ENCODE measurements around the gene CD200R1. TPM values are rescaled to one million over a fixed set of nuclear protein-coding genes. Genes with fewer than 3 reads are reported as not detected.

Gene CD200R1
- total RNA-seq, 1 experiment from 2014 or later: not detected

- Histone ChIP-seq H3K4ac (ENCODE audit: low read depth, low read length) (no peak overlapping the region), H3K27me3 (ENCODE audit: insufficient read depth, low read length) (no peaks in the 10 kb centered on the region), H3K14ac (ENCODE audit: insufficient read depth, low read length) (no peak overlapping the region), H3K56ac (ENCODE audit: insufficient read length, low read depth, low read length) (no peak overlapping the region), H4K91ac (ENCODE audit: insufficient read length, low read depth, low read length) (no peak overlapping the region), H3K23me2 (ENCODE audit: insufficient read length, low read depth, low read length, poor library complexity, severe bottlenecking) (no peaks in the 10 kb centered on the region), H2BK20ac (ENCODE audit: low read depth, low read length, poor library complexity, severe bottlenecking) (no peak overlapping the region), H3K18ac (ENCODE audit: insufficient read length, low read depth, low read length) (no peak overlapping the region), H3K4me1 (ENCODE audit: insufficient read depth, low read length) (no peaks in the 10 kb centered on the region), H3K4me2 (ENCODE audit: insufficient read depth, insufficient read length, low read length) (no peak overlapping the region), H4K8ac (replicated peaks; ENCODE audit: insufficient read length, low read depth, low read length) (no peak overlapping the region), H3K9ac (ENCODE audit: extremely low read depth, insufficient read length, low read length) (no peak overlapping the region), H3K79me2 (ENCODE audit: insufficient read depth, low read length) (no peaks in the 10 kb centered on the region), H3T11ph (ENCODE audit: low read length) (no peak overlapping the region), H2BK12ac (ENCODE audit: insufficient read length, low read depth, low read length) (no peak overlapping the region), H3K9me3 (ENCODE audit: control insufficient read depth, low read depth, low read length) (no peaks in the 10 kb centered on the region), H2BK120ac (ENCODE audit: low read depth, low read length, poor library complexity, severe bottlenecking) (no peak overlapping the region), H4K5ac (ENCODE audit: insufficient read length, low read depth, low read length) (no peak overlapping the region), H2BK5ac (ENCODE audit: insufficient read length, low read length) (no peak overlapping the region), H2AFZ (ENCODE audit: low read length) (no peak overlapping the region), H2BK15ac (ENCODE audit: low read depth, low read length) (no peak overlapping the region), H2AK5ac (ENCODE audit: insufficient read length, low read length) (no peak overlapping the region), H3K27ac (ENCODE audit: insufficient read length, low read depth, low read length) (no peak overlapping the region), H3K79me1 (ENCODE audit: insufficient read depth, low read depth, low read length, poor library complexity, severe bottlenecking) (no peaks in the 10 kb centered on the region), H3K23ac (ENCODE audit: insufficient read length, low read depth, low read length) (no peak overlapping the region), H4K20me1 (ENCODE audit: control insufficient read depth, insufficient read depth, insufficient read length) (no peaks in the 10 kb centered on the region)
- Mint-ChIP-seq H3K36me3 (ENCODE audit: insufficient read depth in 1 of 3, low read depth in 3 of 3) (peaks cover 14 to 22% (median 18%) of the 10 kb centered on the region in 3 experiments), H3K9me3 (peaks cover 26 to 28% of the 10 kb centered on the region in 2 experiments), H3K4me3 (no peak overlapping the region), H3K27ac (peak overlapping the region in 1 of 3 experiments; percentile 9; a peak in 1 of 7 replicates), H3K27me3 (ENCODE audit: low read depth) (peaks cover 5% of the 10 kb centered on the region; the same call in 1 of the 2 replicates), H3K4me1 (no peaks in the 10 kb centered on the region)
- TF ChIP-seq CTCF (conservative IDR thresholded peaks at IDR 0.05): no peak
- no CpG with 5 or more reads among the region's 2 CpGs for WGBS (ENCODE audit: extremely low coverage, insufficient read length, low lambda C conversion rate)
- DNase-seq: no peak
Observed at GRCh38 chr3:112966633-112967032, 8.3 kb downstream of the CD200R1 start.

Measured in H9 (cell line).